Keratinocyte (primary cell): Measurements from ENCODE around the gene SNX3. TPM values are rescaled to one million over a fixed set of nuclear protein-coding genes. Genes with fewer than 3 reads are reported as not detected.

Experiments
- DNase-seq: peaks from one replicate; pipeline ENCODE4 v3.0.0-alpha.2; 2011; ENCODE audit warnings: low read depth, missing footprints, low spot score
- FAIRE-seq: peaks from 2 replicates; lab custom pipeline; 2011; peaks lifted over from hg19 to GRCh38; lab: Jason Lieb, UNC
- H2AFZ ChIP-seq: 2 replicates; pipeline ENCODE4 v1.6.0; 2012; ENCODE audit warnings: low read length, control low read depth, inconsistent platforms; ENCODE audit not compliant: control insufficient read depth
- H3K27ac ChIP-seq: 2 replicates; pipeline ENCODE4 v1.5.1; 2011; ENCODE audit warnings: low read length; ENCODE audit not compliant: control insufficient read depth, insufficient read depth
- H3K27me3 ChIP-seq: 3 replicates; pipeline ENCODE4 v1.6.0; 2011; ENCODE audit warnings: low read length; ENCODE audit not compliant: control insufficient read depth, insufficient read depth; ENCODE audit errors: extremely low read depth
- H3K36me3 ChIP-seq, 2 experiments: 2 replicates in 1 of 2; 3 replicates in 1 of 2; pipeline ENCODE4 v1.5.1; 2011; ENCODE audit warnings: low read length in 2 of 2, mild to moderate bottlenecking in 1 of 2; ENCODE audit not compliant: control insufficient read depth in 2 of 2, insufficient read depth in 2 of 2; ENCODE audit errors: extremely low read depth in 1 of 2
- H3K4me1 ChIP-seq: 3 replicates; pipeline ENCODE4 v1.5.1; 2011; ENCODE audit warnings: low read length; ENCODE audit not compliant: control insufficient read depth, insufficient read depth; ENCODE audit errors: extremely low read depth
- H3K4me2 ChIP-seq: 3 replicates; pipeline ENCODE4 v1.6.0; 2011; ENCODE audit warnings: low read depth, low read length; ENCODE audit not compliant: control insufficient read depth, insufficient read depth; ENCODE audit errors: extremely low read depth
- H3K4me3 ChIP-seq, 3 experiments: fragments of 200-600 bp in 1 of 3; sonication (generic) in 1 of 3; 2 replicates in 2 of 3; 3 replicates in 1 of 3; pipeline ENCODE4 v1.5.1; 2011 to 2016; ENCODE audit warnings: low read length in 3 of 3, mild to moderate bottlenecking in 3 of 3, control low read depth in 2 of 3, inconsistent platforms in 1 of 3, low read depth in 1 of 3, mixed read lengths in 1 of 3, mixed run types in 1 of 3, moderate library complexity in 1 of 3; ENCODE audit not compliant: control insufficient read depth in 2 of 3, insufficient read depth in 2 of 3; ENCODE audit errors: extremely low read depth in 1 of 3
- H3K79me2 ChIP-seq: 2 replicates; pipeline ENCODE4 v1.6.0; 2012; ENCODE audit warnings: low read length; ENCODE audit not compliant: control insufficient read depth, insufficient read depth
- H3K9ac ChIP-seq: 3 replicates; pipeline ENCODE4 v1.6.0; 2011; ENCODE audit warnings: low read length; ENCODE audit not compliant: control insufficient read depth, insufficient read depth; ENCODE audit errors: extremely low read depth
- H3K9me1 ChIP-seq: 3 replicates; pipeline ENCODE4 v1.6.0; 2011; ENCODE audit warnings: low read length; ENCODE audit not compliant: control insufficient read depth, insufficient read depth; ENCODE audit errors: extremely low read depth
- H3K9me3 ChIP-seq: 2 replicates; pipeline ENCODE4 v1.5.1; 2012; ENCODE audit warnings: low read depth, low read length; ENCODE audit not compliant: control insufficient read depth
- H4K20me1 ChIP-seq: 3 replicates; pipeline ENCODE4 v1.6.0; 2011; ENCODE audit warnings: low read length; ENCODE audit not compliant: control insufficient read depth, insufficient read depth; ENCODE audit errors: extremely low read depth
- CTCF ChIP-seq, 3 experiments: IDR thresholded peaks in 1 of 3; conservative IDR thresholded peaks in 1 of 3; optimal IDR thresholded peaks in 1 of 3; 2 replicates in 2 of 3; 3 replicates in 1 of 3; pipeline versions ENCODE3 to v1.5.1; 2011; ENCODE audit warnings: low read length in 3 of 3, mild to moderate bottlenecking in 3 of 3, moderate library complexity in 2 of 3, control low read depth in 1 of 3, inconsistent platforms in 1 of 3; ENCODE audit not compliant: insufficient read depth in 2 of 3; ENCODE audit errors: extremely low read depth in 1 of 3
- EZH2 ChIP-seq: IDR thresholded peaks from one replicate; pipeline ENCODE4 v1.6.1; 2012; ENCODE audit warnings: inconsistent platforms, mild to moderate bottlenecking, low read length, moderate library complexity
- dilution Hi-C: fragments of 300-500 bp; cut with MboI; formaldehyde crosslinking; loops from one replicate; pipeline ENCODE4 v1.7.0; 2020; ENCODE audit warnings: low sequenced_read_pairs; ENCODE audit not compliant: extremely low pct_ligation_motif_present
- polyA plus RNA-seq, 5 experiments: library from polyadenylated mRNA; depleted of rRNA in 3 of 5; stranded (reverse) in 3 of 5; stranded (forward) in 1 of 5; unstranded in 1 of 5; fragments of >200 nt; gene quantifications; 1 replicate in 1 of 5; 2 replicates in 3 of 5; 3 replicates in 1 of 5; pipeline versions ENCODE4 v1.2.1 to v1.2.3, GENCODE V29; 2011 to 2012; ENCODE audit warnings: missing spikeins in 2 of 5, low read depth in 1 of 5, low replicate concordance in 1 of 5

Gene SNX3
- polyA plus RNA-seq, 1 donor (not counting 4 experiments of a cell fraction or from before 2014, with no cell fraction given) = 460 TPM

DNA sequence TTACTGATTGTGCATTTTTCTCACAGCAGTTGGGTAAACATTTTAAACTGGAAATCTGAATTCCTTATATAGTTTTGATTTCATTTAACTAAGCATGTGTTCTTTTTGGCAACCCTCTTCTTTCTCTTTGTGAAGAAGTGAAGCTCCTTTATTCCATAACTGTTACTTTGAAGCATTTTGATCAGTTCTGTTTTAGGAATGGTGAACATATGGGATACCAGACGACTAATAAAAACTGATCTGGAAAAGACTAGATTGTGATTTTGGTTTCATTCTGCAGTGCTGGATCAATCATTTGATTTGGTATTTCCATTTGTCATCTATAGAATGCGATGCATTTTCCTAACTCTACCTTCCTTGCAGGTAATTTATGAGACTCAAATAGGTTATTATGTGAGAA is 43.8 kb upstream of the SNX3 start:
- FAIRE-seq = no peak
- Histone ChIP-seq H2AFZ (no peak overlapping the region), H3K4me2 (no peak overlapping the region), H3K4me1 (peaks cover 2% of the 10 kb centered on the region), H3K9me3 (no peaks in the 10 kb centered on the region), H4K20me1 (no peaks in the 10 kb centered on the region), H3K9ac (no peak overlapping the region), H3K27ac (no peak overlapping the region), H3K36me3 (no peaks in the 10 kb centered on the region), H3K27me3 (no peaks in the 10 kb centered on the region), H3K79me2 (no peaks in the 10 kb centered on the region), H3K9me1 (no peaks in the 10 kb centered on the region), H3K4me3 (no peak overlapping the region)
- TF ChIP-seq EZH2 = no peak
- no peak for TF ChIP-seq CTCF (optimal IDR thresholded peaks at IDR 0.05 in 1 of 3, IDR thresholded peaks at IDR 0.05 in 1 of 3, conservative IDR thresholded peaks at IDR 0.05 in 1 of 3; ENCODE audit: extremely low read depth in 1 of 3, insufficient read depth in 2 of 3, low read length in 3 of 3)
- dilution Hi-C loops = no loop called here
- DNase-seq = no peak

- Histone ChIP-seq H3K4me3 (no peak overlapping the region), H3K27me3 (no peaks in the 10 kb centered on the region), H3K9me3 (no peaks in the 10 kb centered on the region), H3K4me1 (peaks cover 2% of the 10 kb centered on the region), H3K9me1 (no peaks in the 10 kb centered on the region), H4K20me1 (no peaks in the 10 kb centered on the region), H3K9ac (no peak overlapping the region), H3K79me2 (no peaks in the 10 kb centered on the region), H3K36me3 (no peaks in the 10 kb centered on the region), H3K27ac (no peak overlapping the region), H2AFZ (no peak overlapping the region), H3K4me2 (no peak overlapping the region)
- FAIRE-seq = no peak
- no peak for DNase-seq
- dilution Hi-C loops = no loop called here
- no peak for TF ChIP-seq EZH2
- TF ChIP-seq CTCF (optimal IDR thresholded peaks at IDR 0.05 in 1 of 3, IDR thresholded peaks at IDR 0.05 in 1 of 3, conservative IDR thresholded peaks at IDR 0.05 in 1 of 3; ENCODE audit: extremely low read depth in 1 of 3, insufficient read depth in 2 of 3, low read length in 3 of 3) = no peak
Measured at GRCh38 chr6:108302386-108302785, 41.5 kb upstream of the SNX3 start.
